GM23338 (cell line): ENCODE data around the gene DMBT1. TPM values are rescaled to one million over a fixed set of nuclear protein-coding genes. Genes with fewer than 3 reads are reported as not detected.

Experiments
- ATAC-seq: fragments of 200-7000 bp; cut with Tn5 transposase; 3 replicates; pipeline ENCODE4 v1.9.1; 2020
- DNase-seq: peaks from one replicate; pipeline ENCODE4 v3.0.0-alpha.2; 2015; ENCODE audit warnings: low spot score
- H2AFZ ChIP-seq: fragments of 200-600 bp; sonication (generic); 2 replicates; pipeline ENCODE4 v1.8.0; 2016; ENCODE audit warnings: antibody characterized with exemption, mild to moderate bottlenecking, moderate library complexity
- H3F3A ChIP-seq: fragments of 200-600 bp; sonication (generic); replicated peaks from 2 replicates; pipeline ENCODE4 v1.8.0; 2017; ENCODE audit warnings: antibody characterized with exemption, mixed run types, low read depth
- H3K27ac ChIP-seq: fragments of 200-600 bp; sonication (generic); 2 replicates; pipeline ENCODE4 v1.6.1; 2016; ENCODE audit warnings: low read depth
- H3K27me3 ChIP-seq: fragments of 200-600 bp; sonication (generic); 2 replicates; pipeline ENCODE4 v1.8.0; 2016; ENCODE audit warnings: mild to moderate bottlenecking, mixed run types, moderate library complexity; ENCODE audit not compliant: insufficient read depth
- H3K36me3 ChIP-seq: fragments of 200-600 bp; sonication (generic); 2 replicates; pipeline ENCODE4 v1.8.0; 2016; ENCODE audit warnings: mild to moderate bottlenecking; ENCODE audit not compliant: insufficient read depth
- H3K4me1 ChIP-seq: fragments of 200-600 bp; sonication (generic); 2 replicates; pipeline ENCODE4 v1.8.0; 2016; ENCODE audit warnings: mild to moderate bottlenecking, moderate library complexity; ENCODE audit not compliant: insufficient read depth
- H3K4me2 ChIP-seq: fragments of 200-600 bp; sonication (generic); 2 replicates; pipeline ENCODE4 v1.7.1; 2017; ENCODE audit warnings: mixed run types
- H3K4me3 ChIP-seq: fragments of 200-600 bp; sonication (generic); 2 replicates; pipeline ENCODE4 v1.6.1; 2016; ENCODE audit warnings: mixed run types
- H3K79me2 ChIP-seq: fragments of 200-600 bp; sonication (generic); replicated peaks from 2 replicates; pipeline ENCODE4 v1.8.0; 2017; ENCODE audit warnings: mild to moderate bottlenecking; ENCODE audit not compliant: insufficient read depth
- H3K9me2 ChIP-seq: fragments of 200-600 bp; sonication (generic); 2 replicates; pipeline ENCODE4 v1.8.0; 2017; ENCODE audit not compliant: insufficient read depth
- H4K20me1 ChIP-seq: fragments of 200-600 bp; sonication (generic); replicated peaks from 2 replicates; pipeline ENCODE4 v1.8.0; 2017; ENCODE audit warnings: mild to moderate bottlenecking; ENCODE audit not compliant: insufficient read depth
- H3K27ac Mint-ChIP-seq: 2 replicates; pipeline ENCODE4 v1.8.0; 2020; ENCODE audit warnings: inconsistent platforms, mild to moderate bottlenecking, moderate library complexity, mixed read lengths
- H3K27me3 Mint-ChIP-seq: 3 replicates; pipeline ENCODE4 v1.8.0; 2022; ENCODE audit warnings: low read depth, mild to moderate bottlenecking, moderate library complexity, mixed read lengths, inconsistent platforms; ENCODE audit not compliant: insufficient read depth, poor library complexity
- H3K36me3 Mint-ChIP-seq: 3 replicates; pipeline ENCODE4 v1.8.0; 2021; ENCODE audit warnings: low read depth, mild to moderate bottlenecking, inconsistent platforms, moderate library complexity, mixed read lengths
- H3K4me1 Mint-ChIP-seq: 3 replicates; pipeline ENCODE4 v1.8.0; 2020; ENCODE audit warnings: mild to moderate bottlenecking, inconsistent platforms, mixed read lengths
- H3K4me3 Mint-ChIP-seq: 3 replicates; pipeline ENCODE4 v1.8.0; 2021; ENCODE audit warnings: moderate library complexity, mild to moderate bottlenecking, inconsistent platforms, mixed read lengths
- H3K9me3 Mint-ChIP-seq: 3 replicates; pipeline ENCODE4 v1.8.0; 2020; ENCODE audit warnings: moderate library complexity, mild to moderate bottlenecking, inconsistent platforms, mixed read lengths
- CREB1 ChIP-seq: fragments of 250-450 bp; sonication (Bioruptor Pico); IDR thresholded peaks from 2 replicates; pipeline ENCODE4 v1.5.0; 2020; ENCODE audit warnings: low read depth, mild to moderate bottlenecking, moderate library complexity
- CTCF ChIP-seq, 2 experiments: fragments of 200-600 bp in 1 of 2; sonication (generic) in 1 of 2; conservative IDR thresholded peaks; 2 replicates each; pipeline versions ENCODE4 v1.5.1 to v1.6.1; 2016 to 2017; ENCODE audit warnings: antibody characterized with exemption in 2 of 2, low read depth in 2 of 2, mild to moderate bottlenecking in 2 of 2, moderate library complexity in 1 of 2
- ETS1 ChIP-seq: IDR thresholded peaks from 2 replicates; pipeline ENCODE4 v1.6.1; 2016; ENCODE audit warnings: antibody characterized with exemption
- EZH2 ChIP-seq: fragments of 200-600 bp; sonication (generic); IDR thresholded peaks from one replicate; pipeline ENCODE4 v1.8.0; 2017; ENCODE audit warnings: antibody characterized with exemption, mild to moderate bottlenecking, low read depth; ENCODE audit not compliant: unreplicated experiment
- JUNB ChIP-seq: IDR thresholded peaks from one replicate; pipeline ENCODE4 v1.6.1; 2016; ENCODE audit warnings: antibody characterized with exemption; ENCODE audit not compliant: unreplicated experiment
- NANOG ChIP-seq: IDR thresholded peaks from 2 replicates; pipeline ENCODE4 v1.6.1; 2016; ENCODE audit warnings: antibody characterized with exemption, borderline replicate concordance
- REST ChIP-seq: IDR thresholded peaks from one replicate; pipeline ENCODE4 v1.6.1; 2018; ENCODE audit warnings: antibody characterized with exemption; ENCODE audit not compliant: unreplicated experiment
- polyA plus RNA-seq: library from polyadenylated mRNA; unstranded; fragments of >200 nt; fragmentation: Nextera tagmentation; extraction: Ambion mirVana; gene quantifications from 2 replicates; pipeline ENCODE4 v1.2.1, GENCODE V29; 2016
- total RNA-seq: library from RNA; depleted of rRNA; stranded (reverse); fragments of >200 nt; shearing (Covaris generic); gene quantifications from 2 replicates; pipeline ENCODE4 v1.2.3, GENCODE V29; 2014

The DMBT1 gene
- total and polyA plus RNA-seq, 2 experiments from 2014 or later = 0.03 to 0.05 TPM

GRCh38 chr10:122665946-122666345 is 105.4 kb downstream of the DMBT1 start:
- H2AFZ ChIP-seq = no peak overlapping the region
- peaks cover 6% of the 10 kb centered on the region; the same call in 1 of the 2 replicates for H3K4me1 ChIP-seq
- ATAC-seq = no peak
- H3K27ac ChIP-seq = no peak overlapping the region
- no peak overlapping the region for H3K4me3 Mint-ChIP-seq
- H3K27ac Mint-ChIP-seq = no peak overlapping the region
- no peaks in the 10 kb centered on the region for H4K20me1 ChIP-seq
- no peaks in the 10 kb centered on the region for H3K36me3 ChIP-seq
- TF ChIP-seq JUNB (no peak), ETS1 (no peak)
- no peaks in the 10 kb centered on the region for H3K9me3 Mint-ChIP-seq
- H3K4me1 Mint-ChIP-seq = peaks cover 3% of the 10 kb centered on the region; the same call in 2 of the 3 replicates
- no peaks in the 10 kb centered on the region for H3K27me3 Mint-ChIP-seq
- no peak overlapping the region for H3K4me3 ChIP-seq
- H3K36me3 Mint-ChIP-seq = no peaks in the 10 kb centered on the region
- H3K27me3 ChIP-seq = no peaks in the 10 kb centered on the region
- H3F3A ChIP-seq = no peaks in the 10 kb centered on the region
- no peak for DNase-seq
- H3K4me2 ChIP-seq = no peak overlapping the region
- peaks cover 14% of the 10 kb centered on the region; the same call in 1 of the 2 replicates for H3K9me2 ChIP-seq
- H3K79me2 ChIP-seq = no peaks in the 10 kb centered on the region

GRCh38 chr10:122669045-122669444 is 108.5 kb downstream of the DMBT1 start:
- no peak overlapping the region for H3K4me3 ChIP-seq
- peaks cover 6% of the 10 kb centered on the region; the same call in 1 of the 2 replicates for H3K4me1 ChIP-seq
- no peak overlapping the region for H2AFZ ChIP-seq
- no peak overlapping the region for H3K4me3 Mint-ChIP-seq
- H3K36me3 Mint-ChIP-seq = no peaks in the 10 kb centered on the region
- no peaks in the 10 kb centered on the region for H3K36me3 ChIP-seq
- no peak for DNase-seq
- no peaks in the 10 kb centered on the region for H3K9me3 Mint-ChIP-seq
- no peak overlapping the region for H3K27ac ChIP-seq
- H3K4me2 ChIP-seq = no peak overlapping the region
- H3K27me3 Mint-ChIP-seq = peaks cover 4% of the 10 kb centered on the region
- H3K9me2 ChIP-seq = 0 out of 2 replicates have a peak, but pooled peaks cover 10% of the 10 kb centered on the region
- no peaks in the 10 kb centered on the region for H3K79me2 ChIP-seq
- ATAC-seq = no peak
- TF ChIP-seq EZH2 = no peak
- TF ChIP-seq ETS1 = no peak
- no peak for TF ChIP-seq CTCF (conservative IDR thresholded peaks at IDR 0.05; ENCODE audit: low read depth in 2 of 2)
- TF ChIP-seq REST = no peak
- TF ChIP-seq CREB1 = no peak
- no peak for TF ChIP-seq NANOG
- TF ChIP-seq JUNB = no peak
- no peaks in the 10 kb centered on the region for H3F3A ChIP-seq
- H4K20me1 ChIP-seq = no peaks in the 10 kb centered on the region
- H3K4me1 Mint-ChIP-seq = peaks cover 9% of the 10 kb centered on the region; the same call in 2 of the 3 replicates
- no peaks in the 10 kb centered on the region for H3K27me3 ChIP-seq
- H3K27ac Mint-ChIP-seq = no peak overlapping the region
